WI38 (cell line): ENCODE data around the gene APOL5.
"Not testable (repeated sequence)": the region's sequence is repeated elsewhere in the genome, so short reads cannot be mapped to it uniquely, and the experiment has no call there.

Experiments
- H3K4me3 ChIP-seq: 2 replicates; pipeline ENCODE4 v1.5.1; 2011; ENCODE audit warnings: low read depth, mild to moderate bottlenecking, control low read depth, low read length
- CTCF ChIP-seq: IDR thresholded peaks from 2 replicates; pipeline ENCODE4 v1.5.1; 2012; ENCODE audit warnings: low read depth, mild to moderate bottlenecking, control low read depth, low read length

APOL5 gene

GRCh38 chr22:35735542-35735941, 17.9 kb downstream of the APOL5 start:
- H3K4me3 ChIP-seq = no peak overlapping the region
- no peak for TF ChIP-seq CTCF

- H3K4me3 ChIP-seq = no peak overlapping the region
- no peak for TF ChIP-seq CTCF
These were observed 18.5 kb downstream of the APOL5 start for GRCh38 chr22:35736166-35736565.

- H3K4me3 ChIP-seq = no peak overlapping the region
- no peak for TF ChIP-seq CTCF
These were observed 19.0 kb downstream of the APOL5 start for GRCh38 chr22:35736701-35737100.

GRCh38 chr22:35737886-35738285, 20.2 kb downstream of the APOL5 start:
- H3K4me3 ChIP-seq = not testable (repeated sequence)

GRCh38 chr22:35739076-35739930, 21.6 kb downstream of the APOL5 start:
- 0 out of 2 replicates have a peak, but pooled peaks have one; percentile 8 for TF ChIP-seq CTCF

GRCh38 chr22:35739931-35740380, 22.3 kb downstream of the APOL5 start:
- H3K4me3 ChIP-seq = no peak overlapping the region
- TF ChIP-seq CTCF = no peak

More at GRCh38 chr22:35739076-35739930, 21.6 kb downstream of the APOL5 start:
- no peak overlapping the region for H3K4me3 ChIP-seq

GRCh38 chr22:35740616-35741015, 22.9 kb downstream of the APOL5 start:
- TF ChIP-seq CTCF = no peak
- H3K4me3 ChIP-seq = no peak overlapping the region
